T-helper 1 cell treated with Interleukin-12 subunit alpha and Interleukin-12 subunit beta and Interleukin-4 antibody, amounts not matched to agents 30 μg/mL and 1 μg/mL, for 36 hours (primary cell): ENCODE measurements around the gene MAP1LC3B.
A peak's percentile ranks its signal among the peaks of the same experiment; 100 is the strongest.
"Not testable (repeated sequence)": the region's sequence is repeated elsewhere in the genome, so short reads cannot be mapped to it uniquely, and the experiment has no call there.

Source experiments
- H3K27ac Mint-ChIP-seq: one replicate; pipeline ENCODE4 v1.8.0; 2021; ENCODE audit warnings: mild to moderate bottlenecking, mixed read lengths
- H3K27me3 Mint-ChIP-seq: one replicate; pipeline ENCODE4 v1.8.0; 2021; ENCODE audit warnings: low read depth, mixed read lengths
- H3K36me3 Mint-ChIP-seq: one replicate; pipeline ENCODE4 v1.8.0; 2021; ENCODE audit warnings: low read depth, mixed read lengths
- H3K4me1 Mint-ChIP-seq: one replicate; pipeline ENCODE4 v1.8.0; 2021; ENCODE audit warnings: low read depth, mixed read lengths
- H3K4me3 Mint-ChIP-seq: one replicate; pipeline ENCODE4 v1.8.0; 2021; ENCODE audit warnings: mild to moderate bottlenecking, moderate library complexity, mixed read lengths
- H3K9me3 Mint-ChIP-seq: one replicate; pipeline ENCODE4 v1.8.0; 2021; ENCODE audit warnings: mixed read lengths

MAP1LC3B gene

GRCh38 chr16:87367529-87367928, 24.6 kb upstream of the MAP1LC3B start:
- H3K27ac Mint-ChIP-seq = no peak overlapping the region
- H3K36me3 Mint-ChIP-seq = no peaks in the 10 kb centered on the region
- no peaks in the 10 kb centered on the region for H3K27me3 Mint-ChIP-seq
- H3K4me1 Mint-ChIP-seq = peaks cover 20% of the 10 kb centered on the region
- H3K4me3 Mint-ChIP-seq = no peak overlapping the region
- no peaks in the 10 kb centered on the region for H3K9me3 Mint-ChIP-seq

- H3K27ac Mint-ChIP-seq = no peak overlapping the region
- H3K27me3 Mint-ChIP-seq = no peaks in the 10 kb centered on the region
- no peaks in the 10 kb centered on the region for H3K9me3 Mint-ChIP-seq
- no peaks in the 10 kb centered on the region for H3K36me3 Mint-ChIP-seq
- H3K4me3 Mint-ChIP-seq = no peak overlapping the region
- H3K4me1 Mint-ChIP-seq = peaks cover 20% of the 10 kb centered on the region
Measured at GRCh38 chr16:87368029-87368770, 23.9 kb upstream of the MAP1LC3B start.

- Mint-ChIP-seq H3K4me1 (peaks cover 21% of the 10 kb centered on the region), H3K36me3 (no peaks in the 10 kb centered on the region), H3K4me3 (no peak overlapping the region), H3K9me3 (no peaks in the 10 kb centered on the region), H3K27me3 (no peaks in the 10 kb centered on the region), H3K27ac (no peak overlapping the region)
Measured at GRCh38 chr16:87369117-87369765, 22.9 kb upstream of the MAP1LC3B start.

- Mint-ChIP-seq H3K36me3 (no peaks in the 10 kb centered on the region), H3K27me3 (no peaks in the 10 kb centered on the region), H3K9me3 (no peaks in the 10 kb centered on the region), H3K4me3 (no peak overlapping the region), H3K4me1 (peaks cover 14% of the 10 kb centered on the region), H3K27ac (no peak overlapping the region)
Measured at GRCh38 chr16:87369796-87370719, 22.1 kb upstream of the MAP1LC3B start.

- Mint-ChIP-seq H3K27ac (no peak overlapping the region), H3K27me3 (no peaks in the 10 kb centered on the region), H3K36me3 (no peaks in the 10 kb centered on the region), H3K4me3 (no peak overlapping the region), H3K4me1 (peaks cover 16% of the 10 kb centered on the region), H3K9me3 (no peaks in the 10 kb centered on the region)
Measured at GRCh38 chr16:87371261-87371866, 20.8 kb upstream of the MAP1LC3B start.

GRCh38 chr16:87372305-87372704, 19.8 kb upstream of the MAP1LC3B start:
- no peak overlapping the region for H3K4me3 Mint-ChIP-seq
- H3K4me1 Mint-ChIP-seq = peaks cover 16% of the 10 kb centered on the region
- H3K27me3 Mint-ChIP-seq = no peaks in the 10 kb centered on the region
- H3K9me3 Mint-ChIP-seq = no peaks in the 10 kb centered on the region
- H3K36me3 Mint-ChIP-seq = peaks cover 2% of the 10 kb centered on the region
- no peak overlapping the region for H3K27ac Mint-ChIP-seq

GRCh38 chr16:87374313-87374712, 17.8 kb upstream of the MAP1LC3B start:
- Mint-ChIP-seq H3K27ac (no peak overlapping the region), H3K9me3 (no peaks in the 10 kb centered on the region), H3K4me1 (peaks cover 14% of the 10 kb centered on the region), H3K27me3 (no peaks in the 10 kb centered on the region), H3K4me3 (no peak overlapping the region), H3K36me3 (peaks cover 2% of the 10 kb centered on the region)

GRCh38 chr16:87375426-87376135, 16.6 kb upstream of the MAP1LC3B start:
- no peak overlapping the region for H3K4me3 Mint-ChIP-seq
- H3K27me3 Mint-ChIP-seq = no peaks in the 10 kb centered on the region
- peaks cover 2% of the 10 kb centered on the region for H3K36me3 Mint-ChIP-seq
- H3K9me3 Mint-ChIP-seq = no peaks in the 10 kb centered on the region
- peaks cover 16% of the 10 kb centered on the region for H3K4me1 Mint-ChIP-seq
- H3K27ac Mint-ChIP-seq = no peak overlapping the region

GRCh38 chr16:87376660-87377059, 15.5 kb upstream of the MAP1LC3B start:
- no peak overlapping the region for H3K27ac Mint-ChIP-seq
- no peaks in the 10 kb centered on the region for H3K9me3 Mint-ChIP-seq
- no peak overlapping the region for H3K4me3 Mint-ChIP-seq
- peaks cover 20% of the 10 kb centered on the region for H3K4me1 Mint-ChIP-seq
- no peaks in the 10 kb centered on the region for H3K27me3 Mint-ChIP-seq
- peaks cover 8% of the 10 kb centered on the region for H3K36me3 Mint-ChIP-seq

GRCh38 chr16:87379312-87379752, 12.8 kb upstream of the MAP1LC3B start:
- not testable (repeated sequence) for H3K27ac Mint-ChIP-seq, H3K9me3 Mint-ChIP-seq, H3K36me3 Mint-ChIP-seq, H3K4me3 Mint-ChIP-seq, H3K27me3 Mint-ChIP-seq
- H3K4me1 Mint-ChIP-seq = peaks cover 30% of the 10 kb centered on the region

- Mint-ChIP-seq H3K36me3 (peaks cover 10% of the 10 kb centered on the region), H3K27ac (peak overlapping the region; percentile 88), H3K4me3 (no peak overlapping the region), H3K4me1 (peaks cover 31% of the 10 kb centered on the region), H3K9me3 (no peaks in the 10 kb centered on the region), H3K27me3 (no peaks in the 10 kb centered on the region)
Measured at GRCh38 chr16:87380403-87380802, 11.7 kb upstream of the MAP1LC3B start.

- peaks cover 29% of the 10 kb centered on the region for H3K4me1 Mint-ChIP-seq
- peak overlapping the region; percentile 88 for H3K27ac Mint-ChIP-seq
- H3K9me3 Mint-ChIP-seq = no peaks in the 10 kb centered on the region
- H3K36me3 Mint-ChIP-seq = peaks cover 10% of the 10 kb centered on the region
- no peaks in the 10 kb centered on the region for H3K27me3 Mint-ChIP-seq
- H3K4me3 Mint-ChIP-seq = peak overlapping the region; percentile 82
Measured at GRCh38 chr16:87380881-87381280, 11.3 kb upstream of the MAP1LC3B start.

GRCh38 chr16:87382023-87382785, 9.9 kb upstream of the MAP1LC3B start:
- Mint-ChIP-seq H3K4me3 (peak overlapping the region; percentile 80), H3K9me3 (no peaks in the 10 kb centered on the region), H3K27me3 (no peaks in the 10 kb centered on the region), H3K27ac (peak overlapping the region; percentile 88), H3K36me3 (peaks cover 7% of the 10 kb centered on the region), H3K4me1 (peaks cover 38% of the 10 kb centered on the region)
